Activated CD4-positive, alpha-beta T cell treated with anti-CD3 and anti-CD28 coated beads for 4 hours (primary cell): ENCODE measurements around the gene ESYT2.
"Not testable (repeated sequence)": the region's sequence is repeated elsewhere in the genome, so short reads cannot be mapped to it uniquely, and the experiment has no call there.

Experiments
- DNase-seq, 2 donors: peaks; one replicate each; pipeline ENCODE4 v3.0.0-alpha.2; 2020

Gene ESYT2

DNA sequence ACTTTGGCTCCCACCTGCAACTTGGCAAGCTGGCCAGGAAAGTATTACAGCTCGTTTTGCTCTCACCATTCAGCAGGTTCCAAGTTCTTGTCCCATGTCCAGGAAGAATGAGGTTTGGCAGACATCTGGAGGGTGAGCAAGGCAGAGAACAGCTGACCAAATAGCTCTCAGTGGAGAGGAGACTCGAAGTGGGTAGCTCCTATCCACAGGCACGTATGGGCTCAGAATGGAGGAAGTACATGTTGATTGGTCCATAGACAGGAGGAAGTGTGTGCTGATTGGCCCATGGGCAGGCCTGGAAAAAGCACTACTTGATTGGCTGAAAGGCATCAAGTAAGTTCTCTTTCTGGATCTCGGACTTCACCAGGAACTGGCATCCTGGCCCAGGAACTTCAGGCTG, 121.7 kb downstream of the ESYT2 start:
- DNase-seq, result no peak

GRCh38 chr7:158706710-158707590, 122.4 kb downstream of the ESYT2 start:
- no peak for DNase-seq

DNA sequence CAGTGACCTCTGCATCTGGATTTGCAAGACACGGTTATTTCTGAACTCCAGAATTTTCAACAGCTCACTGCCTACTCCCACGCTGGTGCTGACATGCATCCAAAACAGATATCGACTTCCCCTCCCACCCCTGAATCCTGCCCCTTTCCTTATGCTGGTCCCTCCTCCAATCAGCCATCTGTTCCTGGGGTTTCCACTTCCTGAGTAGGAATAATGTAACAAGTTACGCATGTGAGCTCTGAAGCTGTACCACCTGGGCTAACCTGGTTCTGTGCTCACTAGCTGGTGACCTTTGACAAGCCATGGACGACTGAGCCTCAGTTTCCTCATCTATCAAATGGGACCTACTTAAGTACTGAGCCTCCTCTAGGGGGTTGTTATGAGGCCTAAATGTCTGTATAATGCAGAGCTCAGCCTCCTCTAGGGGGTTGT, 123.0 kb downstream of the ESYT2 start:
- DNase-seq, result no peak

- DNase-seq, result no peak
These were observed 124.0 kb downstream of the ESYT2 start for GRCh38 chr7:158705234-158705850.

GRCh38 chr7:158704524-158705233, 124.6 kb downstream of the ESYT2 start, which contains the start of gene NCAPG2:
Gene NCAPG2 (minus strand): TSS chr7:158704804. CDS start chr7:158701899, 2,905 bp downstream.
- DNase-seq, result peak; percentile 98

DNA sequence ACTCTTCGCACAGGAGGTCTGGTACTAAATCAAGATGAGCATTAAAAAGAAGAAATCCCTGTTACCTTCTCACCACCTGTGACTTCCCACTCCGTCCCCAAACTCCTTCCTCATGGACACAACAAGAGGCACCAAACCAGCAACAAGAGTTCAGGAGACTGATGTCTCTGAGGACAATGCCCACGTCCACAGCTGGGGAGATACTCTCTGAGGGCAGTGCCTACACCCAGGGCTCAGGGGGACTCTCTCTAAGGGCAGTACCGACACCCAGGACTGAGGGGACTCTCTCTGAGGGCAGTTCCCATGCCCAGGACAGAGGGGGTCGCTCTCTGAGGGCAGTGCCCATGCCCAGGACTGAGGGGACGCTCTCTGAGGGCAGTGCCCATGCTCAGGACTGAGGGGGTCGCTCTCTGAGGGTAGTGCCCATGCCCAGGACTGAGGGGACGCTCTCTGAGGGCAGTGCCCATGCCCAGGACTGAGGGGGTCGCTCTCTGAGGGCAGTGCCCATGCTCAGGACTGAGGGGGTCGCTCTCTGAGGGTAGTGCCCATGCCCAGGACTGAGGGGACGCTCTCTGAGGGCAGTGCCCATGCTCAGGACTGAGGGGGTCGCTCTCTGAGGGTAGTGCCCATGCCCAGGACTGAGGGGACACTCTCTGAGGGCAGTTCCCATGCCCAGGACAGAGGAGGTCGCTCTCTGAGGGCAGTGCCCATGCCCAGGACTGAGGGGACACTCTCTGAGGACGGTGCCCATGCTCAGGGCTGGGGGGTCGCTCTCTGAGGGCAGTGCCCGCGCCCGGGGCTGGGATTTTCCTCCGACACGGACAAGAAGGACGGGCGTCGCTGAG, 125.4 kb downstream of the ESYT2 start:
- not testable (repeated sequence) for DNase-seq

DNA sequence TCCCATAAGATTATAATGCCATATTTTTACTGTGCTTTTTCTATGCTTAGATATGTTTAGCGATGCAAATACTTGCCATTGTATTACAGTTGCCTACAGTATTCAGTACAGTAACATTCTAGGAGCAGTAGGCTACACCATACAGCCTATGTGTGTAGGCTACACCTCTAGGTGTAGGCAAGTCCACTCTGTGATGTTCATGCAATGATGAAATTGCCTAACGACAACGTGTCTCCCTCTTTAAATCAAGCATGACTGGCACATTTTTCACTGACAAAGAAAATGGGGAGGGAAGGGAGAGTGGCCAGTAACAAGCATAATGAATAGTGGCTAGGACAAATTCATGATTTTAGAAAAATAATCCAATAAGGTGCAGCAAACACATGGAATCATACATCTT, 126.4 kb downstream of the ESYT2 start:
- no peak for DNase-seq

- DNase-seq, result no peak
These were observed 127.1 kb downstream of the ESYT2 start for GRCh38 chr7:158702196-158702595.

- no peak for DNase-seq
These were observed 129.3 kb downstream of the ESYT2 start for GRCh38 chr7:158700008-158700407.

DNA sequence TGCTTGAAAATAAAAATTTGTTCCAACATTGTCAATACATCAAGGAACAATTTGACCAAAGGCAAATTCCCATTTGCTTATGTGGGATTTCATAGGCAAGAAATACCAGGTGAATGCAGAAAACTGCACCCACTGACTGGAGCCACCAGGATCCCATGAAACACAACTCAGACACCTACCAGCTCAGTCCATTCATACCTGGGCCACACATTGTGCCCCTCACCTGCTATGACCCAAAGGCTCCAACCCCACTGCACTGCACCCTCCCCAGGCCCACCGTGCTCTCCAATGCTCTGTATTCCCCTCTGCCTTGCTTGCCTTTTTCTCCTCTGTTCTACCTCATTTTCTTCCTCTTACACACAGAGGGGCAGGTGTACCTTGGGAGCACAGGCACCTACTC, 130.0 kb downstream of the ESYT2 start:
- DNase-seq, result no peak

DNA sequence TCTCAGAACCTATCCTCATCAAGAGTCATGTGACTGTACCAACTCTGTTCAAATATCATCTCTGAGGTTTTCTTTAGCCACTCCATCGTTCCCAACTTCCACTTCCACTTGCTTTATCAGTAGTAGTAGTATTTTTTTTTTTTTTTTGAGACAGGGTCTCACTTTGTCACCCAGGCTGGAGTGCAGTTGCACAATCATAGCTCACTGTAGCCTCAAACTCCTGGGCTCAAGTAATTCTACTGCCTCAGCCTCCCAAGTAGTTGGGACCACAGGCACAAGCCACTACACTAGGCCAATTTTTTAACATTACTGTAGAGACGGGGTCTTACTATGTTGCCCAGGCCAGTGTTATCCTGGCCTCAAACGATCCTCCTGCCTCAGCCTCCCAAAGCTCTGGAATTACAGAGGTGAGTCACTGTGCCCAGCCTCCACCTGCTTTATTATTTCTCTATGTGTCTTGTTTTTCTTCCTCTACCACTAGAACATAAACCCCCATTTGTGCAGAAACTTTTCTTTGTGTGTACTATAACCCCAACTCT, 130.6 kb downstream of the ESYT2 start:
- no peak for DNase-seq

- DNase-seq, result not testable (repeated sequence)
These were observed 131.7 kb downstream of the ESYT2 start for GRCh38 chr7:158697597-158697996.

DNA sequence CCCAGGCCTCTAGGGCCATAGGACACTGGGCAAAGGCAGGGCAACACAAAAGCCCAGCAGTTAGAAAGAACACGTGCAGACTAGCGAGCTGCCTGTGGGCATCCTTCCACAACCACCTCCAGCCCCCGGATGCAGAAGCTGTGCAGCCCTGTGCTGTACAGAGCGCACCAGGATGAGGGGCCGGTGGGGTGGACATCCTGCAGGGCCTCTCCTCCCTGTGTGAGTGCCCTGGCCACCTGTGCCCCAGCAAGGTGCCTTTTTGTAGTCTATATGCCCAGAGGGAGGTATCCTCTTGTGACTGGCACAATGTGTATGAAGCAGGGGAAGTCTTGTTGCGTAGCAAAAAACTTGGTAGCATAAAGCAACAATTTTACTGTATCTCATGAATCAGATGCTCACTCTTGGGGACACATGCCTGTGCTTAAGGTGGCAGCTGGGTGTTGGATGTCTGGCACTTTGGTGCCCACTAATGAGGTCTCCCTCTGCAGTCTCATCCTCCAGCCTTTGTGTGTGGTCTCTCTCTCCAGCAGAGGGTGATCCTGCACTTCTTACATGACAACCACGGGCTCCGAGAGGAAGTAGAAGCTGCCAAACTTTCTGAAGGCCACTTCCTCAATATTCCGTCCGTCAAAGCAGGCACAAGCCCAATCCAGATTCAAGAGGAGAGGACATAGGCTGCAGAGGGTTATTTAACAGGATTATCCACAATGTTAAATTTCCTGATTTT, 133.4 kb downstream of the ESYT2 start:
- peak; percentile 50 to 54 for DNase-seq

DNA sequence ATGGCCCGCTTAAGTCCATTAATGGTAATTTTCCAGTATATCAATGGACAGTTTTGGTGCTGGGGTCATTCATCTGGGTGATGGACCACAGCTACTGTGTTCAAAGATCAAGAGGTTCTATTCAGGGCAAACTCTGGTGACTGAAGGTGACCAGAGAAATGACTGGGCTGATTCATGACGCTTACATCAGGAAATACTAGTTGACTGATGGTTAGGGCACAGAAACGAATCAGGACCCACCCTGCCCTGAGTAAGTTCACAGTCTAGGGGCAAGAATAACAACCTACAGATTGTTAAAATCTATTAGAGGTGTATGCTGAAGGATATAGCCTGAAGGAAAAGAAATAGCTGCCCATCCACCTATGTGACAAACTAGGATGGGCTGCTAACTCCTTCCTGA, 134.3 kb downstream of the ESYT2 start:
- no peak for DNase-seq

GRCh38 chr7:158694650-158695049, 134.7 kb downstream of the ESYT2 start:
- no peak for DNase-seq

DNA sequence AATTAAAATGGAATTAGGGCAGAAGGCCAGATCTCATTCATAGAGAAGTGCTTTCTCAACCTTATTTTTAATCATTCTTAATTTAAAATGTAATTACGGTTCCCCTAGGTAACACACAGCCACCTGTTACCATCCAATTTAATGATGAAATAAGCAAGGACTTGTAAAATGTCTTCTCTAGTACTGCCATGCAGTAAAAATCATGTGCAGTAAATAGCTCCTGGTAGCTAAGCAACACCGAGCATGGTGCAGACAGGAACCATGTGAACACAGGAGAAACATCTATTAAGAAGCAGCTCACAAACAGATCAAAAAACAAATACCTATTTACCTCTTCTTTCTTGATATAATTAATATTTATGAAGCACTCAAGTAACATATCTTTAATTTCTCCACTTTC, 139.8 kb downstream of the ESYT2 start:
- no peak for DNase-seq

GRCh38 chr7:158687406-158687805, 141.9 kb downstream of the ESYT2 start:
- no peak for DNase-seq

DNA sequence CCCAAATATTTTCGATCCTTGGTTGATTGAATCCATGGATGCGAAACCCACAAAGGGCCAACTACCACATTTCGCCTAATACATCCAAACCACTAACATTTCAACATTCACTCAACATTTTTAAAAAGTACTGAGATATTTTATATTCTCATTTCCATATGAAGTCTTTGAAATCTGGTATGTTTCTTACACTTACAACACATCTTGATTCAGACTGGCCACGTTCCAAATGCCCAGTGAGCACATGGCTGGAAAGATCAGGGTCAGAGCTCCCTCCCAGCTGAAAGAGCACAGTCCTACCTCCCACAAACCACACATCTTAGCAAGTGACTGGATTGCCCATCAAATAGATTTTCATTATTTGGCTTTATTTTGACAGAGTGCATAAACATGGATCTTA, 143.6 kb downstream of the ESYT2 start:
- DNase-seq, result no peak

DNA sequence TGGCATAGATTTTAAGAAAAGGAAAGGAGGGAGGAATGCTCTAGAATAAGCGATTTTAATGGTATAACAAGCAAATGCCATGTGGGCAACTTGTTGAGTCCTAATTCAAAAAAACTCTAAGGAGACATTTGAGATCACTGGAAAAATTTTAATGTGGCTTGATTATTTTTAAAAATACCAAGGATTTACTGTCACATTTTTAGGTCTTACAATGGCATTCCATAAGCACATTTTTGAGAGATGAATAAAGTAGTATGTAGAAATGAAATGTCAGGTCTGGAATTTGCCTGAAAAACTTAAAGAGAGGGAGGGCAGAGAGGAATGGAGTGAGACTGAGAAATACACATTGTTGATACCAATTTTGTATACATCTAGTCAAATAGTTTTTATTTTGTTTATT, 145.0 kb downstream of the ESYT2 start:
- no peak for DNase-seq

- DNase-seq, result no peak
These were observed 145.8 kb downstream of the ESYT2 start for GRCh38 chr7:158683541-158683940.

DNA sequence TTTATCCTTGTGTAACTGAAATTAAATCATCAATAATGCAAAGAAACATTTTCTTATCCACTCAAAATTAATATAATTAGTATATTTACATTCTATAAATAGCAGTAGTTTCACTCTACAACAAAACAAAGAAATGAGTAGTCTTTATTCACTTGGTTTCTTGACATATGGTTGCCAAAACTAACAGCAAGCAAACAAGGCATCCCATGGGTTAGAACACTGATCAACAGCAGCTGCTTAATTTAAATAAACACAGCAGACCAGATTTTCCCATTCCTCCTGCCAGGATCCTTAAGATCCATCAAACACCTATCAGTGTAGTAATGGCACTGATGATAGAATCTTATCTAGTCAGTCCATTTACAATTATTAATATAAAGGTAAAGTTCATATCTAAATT, 146.9 kb downstream of the ESYT2 start:
- DNase-seq, result no peak
